Nephron progenitor cell (in vitro differentiated cells): ENCODE measurements around the gene TAC4.
A peak's percentile ranks its signal among the peaks of the same experiment; 100 is the strongest.

Experiments
- DNase-seq: peaks from one replicate; pipeline ENCODE4 v3.0.0; 2021
- H3K27ac Mint-ChIP-seq: 2 replicates; pipeline ENCODE4 v1.8.0; 2021; ENCODE audit warnings: mild to moderate bottlenecking, moderate library complexity, mixed read lengths
- H3K27me3 Mint-ChIP-seq: 2 replicates; pipeline ENCODE4 v1.8.0; 2021; ENCODE audit warnings: mild to moderate bottlenecking, low read depth, mixed read lengths; ENCODE audit not compliant: poor library complexity
- H3K36me3 Mint-ChIP-seq: 2 replicates; pipeline ENCODE4 v1.8.0; 2021; ENCODE audit warnings: low read depth, mixed read lengths
- H3K4me1 Mint-ChIP-seq: 2 replicates; pipeline ENCODE4 v1.8.0; 2021; ENCODE audit warnings: mixed read lengths
- H3K4me3 Mint-ChIP-seq: 2 replicates; pipeline ENCODE4 v1.8.0; 2021; ENCODE audit warnings: mild to moderate bottlenecking, moderate library complexity, mixed read lengths
- H3K9me3 Mint-ChIP-seq: 2 replicates; pipeline ENCODE4 v1.8.0; 2021; ENCODE audit warnings: mild to moderate bottlenecking, moderate library complexity, mixed read lengths
- TF ChIP-seq, protein P1 (sequence below): fragments of 200-600 bp; sonication (generic); IDR thresholded peaks from 2 replicates; pipeline ENCODE4 v1.5.0; 2021; ENCODE audit warnings: antibody characterized with exemption

Gene TAC4

DNA sequence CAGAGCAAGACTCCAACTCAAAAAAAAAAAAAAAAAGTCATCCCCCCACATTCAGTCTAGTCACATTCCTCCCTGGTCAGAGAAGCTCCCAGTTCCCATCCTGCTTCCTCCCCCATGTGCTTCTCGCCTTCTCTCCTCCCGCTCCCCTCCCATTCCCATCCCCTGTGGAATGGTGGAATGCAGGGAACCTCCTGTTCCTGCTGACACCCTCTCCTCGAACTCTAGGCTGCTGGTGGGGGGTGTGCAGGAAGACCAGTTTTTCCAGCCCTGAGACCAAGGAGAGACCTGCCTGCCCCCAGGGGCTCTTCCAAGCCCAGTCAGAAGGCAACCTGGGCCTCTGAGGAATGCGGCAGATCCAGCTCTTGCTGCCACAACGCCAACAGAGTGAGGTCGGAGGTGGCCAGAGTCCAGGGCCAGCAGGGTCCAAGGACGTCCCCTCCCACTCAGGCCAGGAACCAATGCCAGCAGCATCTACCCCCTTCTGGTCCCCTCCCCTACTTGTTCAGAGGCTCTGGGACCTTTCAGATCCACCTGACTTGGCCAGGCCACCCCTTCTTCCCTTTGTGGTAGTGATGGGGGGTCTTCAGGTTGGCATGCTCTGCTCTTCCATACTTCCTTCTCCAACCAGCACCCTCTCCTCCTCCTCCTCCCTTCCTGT lies 39.3 kb upstream of the TAC4 start:
- no peak overlapping the region for H3K27ac Mint-ChIP-seq
- DNase-seq: no peak
- H3K36me3 Mint-ChIP-seq: no peaks in the 10 kb centered on the region
- TF ChIP-seq, protein P1, sequence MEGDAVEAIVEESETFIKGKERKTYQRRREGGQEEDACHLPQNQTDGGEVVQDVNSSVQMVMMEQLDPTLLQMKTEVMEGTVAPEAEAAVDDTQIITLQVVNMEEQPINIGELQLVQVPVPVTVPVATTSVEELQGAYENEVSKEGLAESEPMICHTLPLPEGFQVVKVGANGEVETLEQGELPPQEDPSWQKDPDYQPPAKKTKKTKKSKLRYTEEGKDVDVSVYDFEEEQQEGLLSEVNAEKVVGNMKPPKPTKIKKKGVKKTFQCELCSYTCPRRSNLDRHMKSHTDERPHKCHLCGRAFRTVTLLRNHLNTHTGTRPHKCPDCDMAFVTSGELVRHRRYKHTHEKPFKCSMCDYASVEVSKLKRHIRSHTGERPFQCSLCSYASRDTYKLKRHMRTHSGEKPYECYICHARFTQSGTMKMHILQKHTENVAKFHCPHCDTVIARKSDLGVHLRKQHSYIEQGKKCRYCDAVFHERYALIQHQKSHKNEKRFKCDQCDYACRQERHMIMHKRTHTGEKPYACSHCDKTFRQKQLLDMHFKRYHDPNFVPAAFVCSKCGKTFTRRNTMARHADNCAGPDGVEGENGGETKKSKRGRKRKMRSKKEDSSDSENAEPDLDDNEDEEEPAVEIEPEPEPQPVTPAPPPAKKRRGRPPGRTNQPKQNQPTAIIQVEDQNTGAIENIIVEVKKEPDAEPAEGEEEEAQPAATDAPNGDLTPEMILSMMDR: no peak
- H3K27me3 Mint-ChIP-seq: peaks cover 79% of the 10 kb centered on the region
- H3K9me3 Mint-ChIP-seq: no peaks in the 10 kb centered on the region
- peaks cover 19% of the 10 kb centered on the region for H3K4me1 Mint-ChIP-seq
- H3K4me3 Mint-ChIP-seq: no peak overlapping the region

DNA sequence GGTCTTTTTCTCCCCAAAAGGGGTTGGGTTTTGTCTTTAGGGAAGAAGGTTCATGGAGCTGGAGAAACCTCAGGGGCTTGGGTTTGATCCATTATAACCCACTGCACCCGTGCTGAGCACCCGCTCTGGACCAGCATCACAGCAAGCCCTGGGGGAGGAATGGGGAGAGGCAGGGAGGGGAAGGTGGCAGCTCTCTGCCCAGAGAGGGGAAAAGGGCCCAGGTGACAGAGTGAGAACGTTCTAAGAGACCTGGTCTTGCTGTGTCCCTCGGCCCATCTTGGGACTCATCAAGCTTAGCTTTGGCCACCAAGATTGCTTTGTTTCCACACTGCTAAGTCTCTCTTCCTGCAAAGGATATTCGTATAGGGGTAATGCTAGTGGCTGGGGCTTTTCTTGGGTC lies 38.2 kb upstream of the TAC4 start:
- Mint-ChIP-seq H3K36me3 (no peaks in the 10 kb centered on the region), H3K27ac (no peak overlapping the region), H3K4me3 (no peak overlapping the region), H3K9me3 (no peaks in the 10 kb centered on the region), H3K27me3 (peaks cover 67% of the 10 kb centered on the region), H3K4me1 (peaks cover 23% of the 10 kb centered on the region)
- TF ChIP-seq, protein P1: no peak
- no peak for DNase-seq

DNA sequence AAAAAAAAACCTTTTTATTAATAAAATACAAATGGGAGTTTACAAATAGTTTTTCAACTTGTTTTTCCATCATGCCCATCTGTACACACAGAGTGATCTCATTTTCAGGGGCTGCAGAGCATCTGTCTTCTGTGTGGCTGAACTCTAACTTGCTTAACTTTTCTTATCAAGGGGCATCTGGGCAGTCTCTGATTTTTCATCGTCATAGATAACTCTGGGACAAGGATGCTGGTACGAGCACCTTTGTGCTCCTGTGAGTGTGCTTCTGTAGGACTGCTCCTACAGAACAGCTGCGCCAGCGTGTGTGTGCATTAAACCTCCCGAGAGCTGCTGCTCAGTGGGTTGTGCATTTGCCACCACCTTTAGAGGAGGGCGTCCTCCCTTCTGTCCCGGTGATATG lies 34.6 kb upstream of the TAC4 start:
- H3K36me3 Mint-ChIP-seq: no peaks in the 10 kb centered on the region
- peaks cover 40% of the 10 kb centered on the region for H3K27me3 Mint-ChIP-seq
- TF ChIP-seq, protein P1: no peak
- no peak overlapping the region for H3K4me3 Mint-ChIP-seq
- peaks cover 46% of the 10 kb centered on the region for H3K4me1 Mint-ChIP-seq
- no peaks in the 10 kb centered on the region for H3K9me3 Mint-ChIP-seq
- no peak overlapping the region for H3K27ac Mint-ChIP-seq
- no peak for DNase-seq

DNA sequence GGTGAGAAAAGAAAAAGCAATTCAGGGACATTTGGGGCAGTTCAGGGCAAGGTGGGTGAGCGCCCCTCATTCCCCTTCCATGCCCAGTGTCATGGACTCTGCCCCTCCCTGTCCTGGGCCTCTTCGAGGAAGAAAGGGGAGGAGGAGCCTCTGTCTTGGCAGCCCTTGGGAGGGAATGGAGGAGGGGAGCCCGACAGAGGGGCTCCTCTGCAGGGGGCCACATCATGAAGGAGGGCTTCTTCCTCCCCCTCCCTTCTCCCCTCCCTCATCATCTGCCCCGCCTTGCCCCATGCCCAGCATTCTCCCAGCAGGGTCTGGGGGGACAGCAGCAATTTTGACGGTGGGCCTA lies 33.2 kb upstream of the TAC4 start:
- H3K4me1 Mint-ChIP-seq: peaks cover 46% of the 10 kb centered on the region
- H3K36me3 Mint-ChIP-seq: no peaks in the 10 kb centered on the region
- TF ChIP-seq, protein P1: no peak
- DNase-seq: no peak
- H3K9me3 Mint-ChIP-seq: no peaks in the 10 kb centered on the region
- H3K27ac Mint-ChIP-seq: no peak overlapping the region
- no peak overlapping the region for H3K4me3 Mint-ChIP-seq
- H3K27me3 Mint-ChIP-seq: peaks cover 28% of the 10 kb centered on the region

DNA sequence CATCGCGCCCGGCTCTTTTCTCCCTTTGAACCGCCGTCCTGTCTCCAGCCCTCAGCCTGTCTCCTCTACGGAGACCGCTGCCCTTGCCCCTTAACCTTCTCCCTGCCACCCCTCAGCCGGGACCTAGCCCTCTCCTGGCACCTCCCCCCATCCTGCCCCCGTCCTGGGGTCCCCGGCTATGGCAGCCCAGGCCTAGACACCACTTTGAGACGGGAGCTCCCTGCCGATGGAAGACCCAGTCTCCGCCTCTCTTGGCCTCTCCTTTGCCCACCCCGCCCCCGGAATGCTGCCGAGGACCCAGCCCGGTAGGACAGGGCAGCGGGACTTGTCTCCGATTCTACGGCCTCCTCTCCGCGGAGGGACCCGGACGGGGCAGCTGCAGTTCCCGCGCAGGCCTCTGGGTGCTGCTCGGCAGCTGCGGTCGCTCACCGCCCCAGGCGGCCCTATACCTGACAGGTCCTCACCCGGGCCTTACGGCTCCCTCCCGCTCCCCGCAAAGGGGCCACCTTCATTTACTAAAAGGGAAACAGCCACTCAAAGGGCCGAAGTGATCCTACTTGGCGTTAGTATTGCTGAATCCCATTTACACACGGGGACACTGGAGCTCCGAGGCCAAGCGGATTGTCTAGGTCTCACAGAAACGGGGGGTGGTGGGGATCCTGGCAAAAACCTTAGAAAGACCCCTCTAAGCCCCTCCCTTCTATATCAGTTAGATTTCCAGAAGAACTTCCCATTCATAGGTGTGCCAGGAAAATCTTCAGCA lies 32.6 kb upstream of the TAC4 start:
- H3K4me3 Mint-ChIP-seq: peak overlapping the region; percentile 70
- no peaks in the 10 kb centered on the region for H3K36me3 Mint-ChIP-seq
- H3K4me1 Mint-ChIP-seq: peaks cover 52% of the 10 kb centered on the region
- peak; percentile 93 for DNase-seq
- H3K27ac Mint-ChIP-seq: no peak overlapping the region
- H3K27me3 Mint-ChIP-seq: peaks cover 23% of the 10 kb centered on the region
- TF ChIP-seq, protein P1: peak; percentile 97
- H3K9me3 Mint-ChIP-seq: no peaks in the 10 kb centered on the region
